Activated B cell treated with CpG ODN at 0.5 μM for 24 hours (primary cell): Measurements from ENCODE around the gene PDGFB. TPM values are rescaled to one million over a fixed set of nuclear protein-coding genes. Genes with fewer than 3 reads are reported as not detected.

ENCODE experiments used
- ATAC-seq: fragments of 200-7000 bp; cut with Tn5 transposase; one replicate; pipeline ENCODE4 v1.10.0; 2021; ENCODE audit warnings: low read depth, mild to moderate bottlenecking, moderate library complexity
- CTCF ChIA-PET: fragments of 350-600 bp; sonication (Branson Sonifier 250); formaldehyde crosslinking; loops from one replicate; lab custom pipeline; 2021; ENCODE audit warnings: antibody characterized with exemption; lab: Charles Lee
- POLR2A ChIA-PET: fragments of 350-600 bp; sonication (Branson Sonifier 250); formaldehyde crosslinking; loops from one replicate; lab custom pipeline; 2021; ENCODE audit warnings: antibody characterized with exemption; lab: Charles Lee
- DNase-seq: peaks from one replicate; pipeline ENCODE4 v3.0.0; 2022
- H3K27ac Mint-ChIP-seq: one replicate; pipeline ENCODE4 v1.8.0; 2020; ENCODE audit warnings: mixed read lengths
- H3K27me3 Mint-ChIP-seq: one replicate; pipeline ENCODE4 v1.8.0; 2021; ENCODE audit warnings: mixed read lengths
- H3K36me3 Mint-ChIP-seq: one replicate; pipeline ENCODE4 v1.8.0; 2021; ENCODE audit warnings: low read depth, mixed read lengths
- H3K4me1 Mint-ChIP-seq: one replicate; pipeline ENCODE4 v1.8.0; 2021; ENCODE audit warnings: mixed read lengths
- H3K4me3 Mint-ChIP-seq: one replicate; pipeline ENCODE4 v1.8.0; 2020; ENCODE audit warnings: mild to moderate bottlenecking, mixed read lengths
- H3K9me3 Mint-ChIP-seq: one replicate; pipeline ENCODE4 v1.8.0; 2020; ENCODE audit warnings: mixed read lengths
- CTCF ChIP-seq: fragments of 200-600 bp; IDR thresholded peaks from one replicate; pipeline ENCODE4 v1.8.0; 2022; ENCODE audit warnings: antibody characterized with exemption, mild to moderate bottlenecking
- intact Hi-C: fragments of 100-400 bp; cut with micrococcal nuclease; formaldehyde crosslinking; loops from one replicate; pipeline ENCODE4 v1.15.1; 2024
- total RNA-seq: library from RNA; stranded (reverse); gene quantifications from 2 replicates; pipeline ENCODE4 v1.2.3, GENCODE V29; 2022

Gene PDGFB
- total RNA-seq, 1 donor from 2014 or later, result not detected

- peaks cover 2% of the 10 kb centered on the region for H3K27me3 Mint-ChIP-seq
- no peak for DNase-seq
- no peak overlapping the region for H3K27ac Mint-ChIP-seq
- H3K4me1 Mint-ChIP-seq, result no peaks in the 10 kb centered on the region
- POLR2A ChIA-PET, result no interaction called here
- intact Hi-C loops, result no loop called here
- H3K9me3 Mint-ChIP-seq, result no peaks in the 10 kb centered on the region
- H3K4me3 Mint-ChIP-seq, result no peak overlapping the region
- no peaks in the 10 kb centered on the region for H3K36me3 Mint-ChIP-seq
- ATAC-seq, result no peak
- CTCF ChIA-PET, result no interaction called here
- no peak for TF ChIP-seq CTCF
Observed at GRCh38 chr22:39185601-39186012, 59.2 kb downstream of the PDGFB start.

DNA sequence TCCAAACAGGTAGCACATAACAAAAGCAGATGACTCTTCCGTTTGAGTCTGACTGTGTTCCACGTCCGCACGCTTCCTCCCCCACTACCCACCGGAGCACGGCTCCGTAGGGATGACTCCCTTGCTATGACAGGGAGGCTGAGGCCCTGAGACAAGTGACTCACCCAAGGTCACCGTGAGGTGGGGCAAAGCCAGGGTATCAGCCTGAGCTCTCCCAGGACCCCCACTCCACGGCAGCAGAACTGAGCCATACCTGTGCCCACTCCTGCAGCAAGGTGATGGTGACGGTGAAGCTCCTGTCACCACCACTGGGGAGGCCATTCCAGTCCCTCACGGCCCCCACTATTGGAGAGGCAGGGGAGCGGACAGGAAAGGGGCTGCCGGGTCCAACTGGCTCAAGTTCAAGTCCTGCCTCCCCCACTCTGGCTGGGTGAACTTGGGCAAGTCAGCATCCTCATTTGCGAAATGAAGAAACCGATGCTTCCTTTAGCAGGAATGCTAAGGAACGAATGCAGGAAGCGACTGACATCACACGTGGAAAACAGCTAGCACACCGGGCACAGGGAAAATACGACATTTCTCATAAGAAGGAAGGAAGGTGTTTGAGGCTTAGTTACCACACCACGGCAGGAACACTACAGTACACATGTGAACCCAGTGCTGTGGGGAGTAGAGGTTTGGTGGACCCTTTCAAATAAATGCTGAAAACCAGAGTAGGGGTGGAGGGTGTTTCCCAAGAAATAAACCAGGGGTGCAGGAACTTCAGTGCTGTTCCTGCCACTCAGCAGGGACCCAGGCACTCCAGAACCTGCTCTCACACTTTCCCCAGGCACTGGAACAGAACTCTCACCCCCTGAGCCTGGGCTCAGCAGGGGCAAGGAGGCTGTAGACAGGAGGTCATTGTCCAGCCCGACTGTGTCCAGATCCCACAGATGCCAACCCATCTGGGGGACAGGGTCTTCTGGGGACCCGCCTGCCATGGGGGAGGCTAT lies 59.9 kb downstream of the PDGFB start:
- ChIA-PET CTCF (no interaction called here), POLR2A (no interaction called here)
- ATAC-seq (no peak), DNase-seq (no peak)
- intact Hi-C loops, result no loop called here
- Mint-ChIP-seq H3K4me3 (no peak overlapping the region), H3K9me3 (no peaks in the 10 kb centered on the region), H3K27ac (no peak overlapping the region), H3K36me3 (no peaks in the 10 kb centered on the region), H3K27me3 (peaks cover 2% of the 10 kb centered on the region), H3K4me1 (no peaks in the 10 kb centered on the region)
- TF ChIP-seq CTCF, result no peak

- intact Hi-C loops, result no loop called here
- ChIA-PET CTCF (no interaction called here), POLR2A (no interaction called here)
- H3K4me1 Mint-ChIP-seq, result no peaks in the 10 kb centered on the region
- no peaks in the 10 kb centered on the region for H3K9me3 Mint-ChIP-seq
- H3K27ac Mint-ChIP-seq, result no peak overlapping the region
- no peak overlapping the region for H3K4me3 Mint-ChIP-seq
- no peak for DNase-seq
- no peaks in the 10 kb centered on the region for H3K36me3 Mint-ChIP-seq
- ATAC-seq, result no peak
- no peak for TF ChIP-seq CTCF
- peaks cover 2% of the 10 kb centered on the region for H3K27me3 Mint-ChIP-seq
Observed at GRCh38 chr22:39183991-39184585, 60.7 kb downstream of the PDGFB start.

DNA sequence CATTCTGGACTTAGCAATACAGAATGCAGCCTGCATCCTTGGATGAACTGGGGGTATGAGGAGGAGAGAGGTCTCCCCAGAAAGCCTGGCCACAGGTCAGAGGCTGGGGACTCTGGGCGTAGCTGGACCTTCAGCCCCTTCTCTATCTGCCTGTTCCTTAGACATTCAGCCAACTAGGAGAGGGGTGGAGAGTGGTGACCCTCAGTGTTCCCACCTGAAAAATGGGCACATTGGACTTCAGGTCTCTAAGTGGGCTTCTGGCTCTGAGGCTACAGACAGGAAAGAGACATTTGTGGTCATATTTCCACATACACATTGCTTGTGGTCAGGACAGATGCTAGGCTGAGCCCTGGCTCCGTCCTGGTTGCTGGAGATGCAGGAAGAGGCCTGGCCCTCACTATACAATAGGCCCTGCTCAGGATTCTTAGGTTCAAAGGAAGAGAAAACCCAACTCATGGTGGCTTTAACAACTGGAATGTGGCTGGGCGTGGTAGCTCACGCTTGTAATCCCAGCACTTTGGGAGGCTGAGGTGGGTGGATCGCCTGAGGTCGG lies 62.2 kb downstream of the PDGFB start:
- H3K4me1 Mint-ChIP-seq, result no peaks in the 10 kb centered on the region
- no peaks in the 10 kb centered on the region for H3K9me3 Mint-ChIP-seq
- H3K36me3 Mint-ChIP-seq, result no peaks in the 10 kb centered on the region
- ChIA-PET POLR2A (no interaction called here), CTCF (interaction anchor here (1.3 kb wide), 1 partner anchor 128 kb away, joined by 3 read pairs; no protein-coding TSS in a partner anchor)
- H3K4me3 Mint-ChIP-seq, result no peak overlapping the region
- intact Hi-C loops, result no loop called here
- no peak for TF ChIP-seq CTCF
- H3K27ac Mint-ChIP-seq, result no peak overlapping the region
- H3K27me3 Mint-ChIP-seq, result peaks cover 2% of the 10 kb centered on the region
- ATAC-seq, result no peak
- no peak for DNase-seq

- Mint-ChIP-seq H3K4me1 (no peaks in the 10 kb centered on the region), H3K27me3 (no peaks in the 10 kb centered on the region), H3K27ac (no peak overlapping the region), H3K9me3 (no peaks in the 10 kb centered on the region), H3K36me3 (no peaks in the 10 kb centered on the region), H3K4me3 (no peak overlapping the region)
- CTCF ChIA-PET, result interaction anchor here (1.3 kb wide), 1 partner anchor 129 kb away, joined by 3 read pairs; no protein-coding TSS in a partner anchor
- POLR2A ChIA-PET, result no interaction called here
- no peak for TF ChIP-seq CTCF
- intact Hi-C loops, result no loop called here
- ATAC-seq (no peak), DNase-seq (no peak)
Observed at GRCh38 chr22:39181778-39182177, 63.0 kb downstream of the PDGFB start.
